NCI-H82 (cell line): ENCODE data around the gene SLC34A1.

ENCODE experiments used
- DNase-seq: peaks from one replicate; lab custom pipeline; 2025; lab: John Stamatoyannopoulos, UW

The SLC34A1 gene

GRCh38 chr5:177446200-177447065 lies 62.2 kb downstream of the SLC34A1 start, which contains the start of gene PRR7:
TSS of gene PRR7 (plus strand) at chr5:177446814. CDS start at chr5:177455068, 8,254 bp downstream.
- DNase-seq: peak; percentile 83

GRCh38 chr5:177447066-177447610 lies 62.9 kb downstream of the SLC34A1 start:
- peak; percentile 71 for DNase-seq

- no peak for DNase-seq
These were observed 63.5 kb downstream of the SLC34A1 start for GRCh38 chr5:177447611-177448243.
